K562 (cell line): ENCODE data around the gene ACOT13. TPM values are rescaled to one million over a fixed set of nuclear protein-coding genes. Genes with fewer than 3 reads are reported as not detected.

ENCODE experiments used
- ATAC-seq: fragments of 200-7000 bp; cut with Tn5 transposase; 3 replicates; pipeline ENCODE4 v1.9.1; 2020; ENCODE audit warnings: moderate library complexity
- BruUV-seq: library from RNA; stranded (reverse); fragments of 400-500 nt; replicated peaks from 2 replicates; lab custom pipeline; 2021; lab: Mats Ljungman, UMichigan
- CTCF ChIA-PET: fragments of 300-600 bp; formaldehyde crosslinking; extraction: SDS; loops from one replicate; lab custom pipeline; 2021; ENCODE audit warnings: low intra/inter-chr PET ratio; lab: Yijun Ruan, JAX
- POLR2A ChIA-PET: fragments of 300-600, 350-650 bp; sonication (Branson Sonifier 250); formaldehyde crosslinking; extraction: SDS; loops from one replicate; lab custom pipeline; 2021; ENCODE audit warnings: antibody characterized with exemption, inconsistent platforms; lab: Yijun Ruan, JAX
- DNase-seq, 4 experiments: peaks; one replicate each; pipeline versions ENCODE4 v3.0.0 to v3.0.0-alpha.2; 2011 to 2018; ENCODE audit warnings: low spot score in 3 of 4, mixed read lengths in 3 of 4; ENCODE audit errors: extremely low read depth in 1 of 4
- FAIRE-seq: peaks from 2 replicates; lab custom pipeline; 2011; peaks lifted over from hg19 to GRCh38; lab: Jason Lieb, UNC
- H2AFZ ChIP-seq: 2 replicates; pipeline ENCODE4 v1.6.0; 2011; ENCODE audit warnings: low read depth, low read length, control low read depth, inconsistent platforms
- H3K27ac ChIP-seq: fragments of 200-600 bp; 3 replicates; pipeline ENCODE4 v1.8.0; 2011; ENCODE audit warnings: low read depth, mild to moderate bottlenecking, control low read depth, inconsistent platforms, low read length, moderate library complexity, mixed read lengths; ENCODE audit errors: extremely low read depth
- H3K27me3 ChIP-seq, 2 experiments: fragments of 300-600 bp in 1 of 2; 2 replicates in 1 of 2; 3 replicates in 1 of 2; pipeline versions ENCODE4 v1.6.0 to v1.8.0; 2011; ENCODE audit warnings: inconsistent platforms in 2 of 2, low read length in 2 of 2, mild to moderate bottlenecking in 1 of 2, mixed read lengths in 1 of 2, moderate library complexity in 1 of 2; ENCODE audit not compliant: control insufficient read depth in 2 of 2, insufficient read depth in 2 of 2
- H3K36me3 ChIP-seq: fragments of 300-600 bp; 3 replicates; pipeline ENCODE4 v1.8.0; 2011; ENCODE audit warnings: mild to moderate bottlenecking, low read length, inconsistent platforms; ENCODE audit not compliant: control insufficient read depth, insufficient read depth
- H3K4me1 ChIP-seq, 2 experiments: fragments of 200-600 bp in 1 of 2; replicated peaks in 1 of 2; 2 replicates in 1 of 2; 3 replicates in 1 of 2; pipeline versions ENCODE4 v1.5.1 to v1.8.0; 2011; ENCODE audit warnings: inconsistent platforms in 2 of 2, low read length in 2 of 2, mild to moderate bottlenecking in 1 of 2, mixed read lengths in 1 of 2, moderate library complexity in 1 of 2; ENCODE audit not compliant: control insufficient read depth in 2 of 2, insufficient read depth in 2 of 2
- H3K4me2 ChIP-seq: 2 replicates; pipeline ENCODE4 v1.6.1; 2011; ENCODE audit warnings: low read length, control low read depth, inconsistent platforms, mixed read lengths; ENCODE audit not compliant: insufficient read depth
- H3K4me3 ChIP-seq: fragments of 200-600 bp; sonication (generic), shearing (Covaris generic); 2 replicates; pipeline ENCODE4 v1.5.1; 2016; ENCODE audit warnings: control low read depth, inconsistent platforms
- H3K79me2 ChIP-seq: fragments of 200-600 bp; 3 replicates; pipeline ENCODE4 v1.8.0; 2011; ENCODE audit warnings: low read length, inconsistent platforms; ENCODE audit not compliant: control insufficient read depth, insufficient read depth
- H3K9ac ChIP-seq, 2 experiments: 2 replicates each; pipeline versions ENCODE4 v1.6.0 to v1.6.1; 2011; ENCODE audit warnings: low read depth in 2 of 2, low read length in 2 of 2, control low read depth in 1 of 2, inconsistent platforms in 1 of 2, mild to moderate bottlenecking in 1 of 2, mixed read lengths in 1 of 2; ENCODE audit not compliant: insufficient read depth in 1 of 2
- H3K9me1 ChIP-seq: one replicate; pipeline ENCODE4 v1.6.0; 2011; ENCODE audit warnings: inconsistent platforms, mild to moderate bottlenecking, low read length, moderate library complexity; ENCODE audit not compliant: control insufficient read depth, insufficient read depth
- H3K9me3 ChIP-seq: replicated peaks from 2 replicates; pipeline ENCODE4 v1.5.1; 2011; ENCODE audit warnings: low read depth, low read length, inconsistent platforms; ENCODE audit not compliant: control insufficient read depth, insufficient read depth
- H4K20me1 ChIP-seq: replicated peaks from 2 replicates; pipeline ENCODE4 v1.6.1; 2011; ENCODE audit warnings: low read length, inconsistent platforms, mixed read lengths; ENCODE audit not compliant: control insufficient read depth, insufficient read depth
- ATF3 ChIP-seq, 2 experiments: fragments of 450-650 bp in 1 of 2; sonication (generic) in 1 of 2; formaldehyde crosslinking in 1 of 2; IDR thresholded peaks in 1 of 2; conservative IDR thresholded peaks in 1 of 2; 2 replicates each; pipeline versions ENCODE4 v1.6.1 to v1.8.1; 2016 to 2023; ENCODE audit warnings: mild to moderate bottlenecking in 2 of 2, moderate library complexity in 2 of 2, inconsistent platforms in 1 of 2, missing genetic modification reagents in 1 of 2
- CAMTA2 ChIP-seq: fragments of 250-450 bp; sonication (Bioruptor Pico); conservative IDR thresholded peaks from 2 replicates; pipeline ENCODE4 v1.5.1; 2022
- CGGBP1 ChIP-seq: fragments of 250-450 bp; sonication (Bioruptor Pico); IDR thresholded peaks from 2 replicates; pipeline ENCODE4 v1.9.0; 2021; ENCODE audit warnings: mild to moderate bottlenecking
- CTBP1 ChIP-seq: fragments of 450-650 bp; IDR thresholded peaks from 2 replicates; pipeline ENCODE4 v1.6.1; 2016; ENCODE audit warnings: borderline replicate concordance
- EP400 ChIP-seq: fragments of 450-650 bp; IDR thresholded peaks from 2 replicates; pipeline ENCODE4 v1.6.1; 2017; ENCODE audit warnings: antibody characterized with exemption, mild to moderate bottlenecking, moderate library complexity
- ESRRA ChIP-seq: fragments of 450-650 bp; IDR thresholded peaks from 2 replicates; pipeline ENCODE4 v1.6.1; 2014; ENCODE audit warnings: low read depth, mild to moderate bottlenecking, moderate library complexity, borderline replicate concordance
- HDAC3 ChIP-seq: fragments of 450-650 bp; IDR thresholded peaks from 2 replicates; pipeline ENCODE4 v1.6.1; 2018; ENCODE audit warnings: borderline replicate concordance, mild to moderate bottlenecking, moderate library complexity; ENCODE audit not compliant: partially characterized antibody
- NFIC ChIP-seq: fragments of 450-650 bp; IDR thresholded peaks from 2 replicates; pipeline ENCODE4 v1.6.1; 2017; ENCODE audit warnings: mild to moderate bottlenecking, inconsistent platforms
- SMAD3 ChIP-seq: fragments of 450-650 bp; formaldehyde crosslinking; conservative IDR thresholded peaks from 2 replicates; pipeline ENCODE4 v1.4.0; 2020; ENCODE audit warnings: mild to moderate bottlenecking
- YBX1 ChIP-seq: fragments of 450-650 bp; IDR thresholded peaks from 2 replicates; pipeline ENCODE4 v1.7.1; 2016; ENCODE audit warnings: mild to moderate bottlenecking
- YY1 ChIP-seq, 3 experiments: IDR thresholded peaks; 2 replicates each; pipeline ENCODE4 v1.6.1; 2011; ENCODE audit warnings: low read length in 2 of 3, mild to moderate bottlenecking in 2 of 3, moderate library complexity in 2 of 3, borderline replicate concordance in 1 of 3, control low read depth in 1 of 3, low read depth in 1 of 3; ENCODE audit not compliant: insufficient read depth in 3 of 3, insufficient replicate concordance in 2 of 3, control insufficient read depth in 1 of 3, insufficient read length in 1 of 3; ENCODE audit errors: extremely low read depth in 1 of 3
- ZBTB11 ChIP-seq, 3 experiments: fragments of 200-800 bp in 1 of 3; fragments of 250-450 bp in 1 of 3; fragments of 450-650 bp in 1 of 3; sonication (Bioruptor Pico) in 1 of 3; sonication (Bioruptor generic) in 1 of 3; formaldehyde crosslinking in 1 of 3; IDR thresholded peaks; 2 replicates each; pipeline versions ENCODE4 v1.6.1 to v1.8.0; 2016 to 2022; ENCODE audit warnings: mild to moderate bottlenecking in 2 of 3, missing genetic modification characterization in 2 of 3, missing compliant biosample characterization in 1 of 3, moderate library complexity in 1 of 3
- ZNF197 ChIP-seq: fragments of 200-800 bp; sonication (Bioruptor generic); IDR thresholded peaks from 2 replicates; pipeline ENCODE4 v1.6.1; 2016; ENCODE audit warnings: low read depth, missing genetic modification characterization, missing compliant biosample characterization
- ZNF232 ChIP-seq: sonication (generic); formaldehyde crosslinking; IDR thresholded peaks from 2 replicates; pipeline ENCODE4 v1.8.0; 2022; ENCODE audit warnings: mild to moderate bottlenecking, missing genetic modification reagents
- ZNF766 ChIP-seq: fragments of 200-800 bp; sonication (Bioruptor generic); conservative IDR thresholded peaks from 2 replicates; pipeline ENCODE4 v1.6.1; 2016; ENCODE audit warnings: missing genetic modification characterization, missing compliant biosample characterization
- WGBS: fragments of 100-300 bp; shearing (Covaris generic); methylation state at CpG from one replicate; pipeline ENCODE4 v1.1.6; 2016; ENCODE audit warnings: low coverage, mixed read lengths; ENCODE audit not compliant: insufficient coverage; ENCODE audit errors: missing lambda C conversion rate; 5-methylcytosine and 5-hydroxymethylcytosine counted together
- in situ Hi-C: fragments of 300-500 bp; cut with MboI; formaldehyde crosslinking; loops from 4 replicates; pipeline ENCODE4 v1.15.0; 2018; ENCODE audit warnings: inconsistent platforms, mixed read lengths
- intact Hi-C: fragments of 100-400 bp; cut with micrococcal nuclease; formaldehyde crosslinking; loops from 2 replicates; pipeline ENCODE4 v1.14.2; 2022
- polyA plus RNA-seq, 8 experiments: library from polyadenylated mRNA; depleted of rRNA in 4 of 8; stranded (reverse) in 5 of 8; unstranded in 3 of 8; fragments of >200 nt; fragmentation: Nextera tagmentation in 2 of 8; fragmentation: Illumina TruSeq in 1 of 8; extraction: Ambion mirVana in 2 of 8; extraction: Trizol in 1 of 8; gene quantifications; 2 replicates each; pipeline versions ENCODE4 v1.2.1 to v1.2.3, GENCODE V29; 2011 to 2014; ENCODE audit warnings: inconsistent platforms in 1 of 8, missing spikeins in 1 of 8
- total RNA-seq, 7 experiments: library from RNA; depleted of rRNA in 6 of 7; stranded (reverse); fragments of >200 nt in 6 of 7; fragmentation: Illumina TruSeq in 2 of 7; extraction: Trizol in 2 of 7; gene quantifications; 2 replicates each; pipeline versions ENCODE4 v1.2.1 to v1.2.3, GENCODE V29; 2011 to 2021; ENCODE audit warnings: low replicate concordance in 1 of 7

Gene ACOT13
- total and polyA plus RNA-seq, 9 of the 15 experiments (the other 6 are each of a cell fraction or from before 2014, with no cell fraction given), result 14.1 to 129 (median 65.7) TPM

GRCh38 chr6:24743265-24743943, 76.5 kb downstream of the ACOT13 start:
- peak overlapping the region; percentile 35 for H3K4me2 ChIP-seq
- H4K20me1 ChIP-seq, result no peaks in the 10 kb centered on the region
- WGBS, result 22% methylated on average over 2 of the region's 2 CpGs
- H3K4me3 ChIP-seq, result no peak overlapping the region
- no TSS peak for BruUV-seq
- ATAC-seq, result peak; percentile 80
- peak; percentile 49 for FAIRE-seq
- intact Hi-C loops (no loop called here), in situ Hi-C loops (no loop called here)
- H3K79me2 ChIP-seq, result no peaks in the 10 kb centered on the region
- peak; percentile 38 to 56 (median 47) for DNase-seq
- POLR2A ChIA-PET, result interaction anchor here (0.8 to 1.4 kb wide), 6 partner anchors 10 to 26 kb away, joined by 3 to 9 read pairs (median 6); partner anchors contain the start of gene C6orf62
- CTCF ChIA-PET, result no interaction called here
- H3K9me1 ChIP-seq, result no peaks in the 10 kb centered on the region
- H3K4me1 ChIP-seq, result peaks cover 0 to 14% of the 10 kb centered on the region in 2 experiments; a peak in 4 of 5 replicates
- no peak overlapping the region for H3K9ac ChIP-seq
- peak overlapping the region; percentile 88 for H2AFZ ChIP-seq
- H3K36me3 ChIP-seq, result no peaks in the 10 kb centered on the region
- no peaks in the 10 kb centered on the region for H3K9me3 ChIP-seq
- H3K27me3 ChIP-seq, result no peaks in the 10 kb centered on the region
- H3K27ac ChIP-seq, result peak overlapping the region; percentile 70; the same call in 2 of the 3 replicates
- TF ChIP-seq EP400 (no peak), NFIC (peak; percentile 22; the same call in 1 of the 2 replicates), YY1 (IDR thresholded peaks at IDR 0.05; ENCODE audit: borderline replicate concordance in 1 of 3, control insufficient read depth in 1 of 3, extremely low read depth in 1 of 3, insufficient read depth in 3 of 3, insufficient read length in 1 of 3, insufficient replicate concordance in 2 of 3, low read depth in 1 of 3, low read length in 2 of 3) (peak; percentile 43 to 86 (median 47)), ZBTB11 (CRISPR knock-in tag; IDR thresholded peaks at IDR 0.05) (peak in 1 of 3 experiments; percentile 57; a peak in 1 of 6 replicates), ZNF232 (CRISPR knock-in tag) (no peak), ZNF197 (CRISPR knock-in tag) (0 out of 2 replicates have a peak, but pooled peaks have one; percentile 53), CTBP1 (0 out of 2 replicates have a peak, but pooled peaks have one; percentile 26), ATF3 (IDR thresholded peaks at IDR 0.05) (peak; percentile 91), ATF3 (CRISPR knock-in tag; conservative IDR thresholded peaks at IDR 0.05) (peak; percentile 61), SMAD3 (CRISPR knock-in tag) (no peak), ZNF766 (peak; percentile 66; the same call in 1 of the 2 replicates), CGGBP1 (CRISPR knock-in tag) (no peak), ESRRA (no peak), YBX1 (no peak), HDAC3 (no peak), CAMTA2 (CRISPR knock-in tag) (no peak)
